NB4 (cell line): ENCODE measurements around the gene MMP3.

ENCODE experiments used
- DNase-seq: peaks from one replicate; pipeline ENCODE4 v3.0.0; 2010; ENCODE audit warnings: low read depth
- H3K4me3 ChIP-seq: one replicate; pipeline ENCODE4 v1.5.1; 2011; ENCODE audit warnings: mild to moderate bottlenecking, low read depth, low read length, moderate library complexity
- MYC ChIP-seq: IDR thresholded peaks from 2 replicates; pipeline ENCODE4 v1.6.1; 2011; ENCODE audit warnings: low read depth, low read length
- POLR2A ChIP-seq: IDR thresholded peaks from 2 replicates; pipeline ENCODE4 v1.6.1; 2011; ENCODE audit warnings: mild to moderate bottlenecking; ENCODE audit not compliant: insufficient read length; ENCODE audit errors: extremely low read depth
- TF ChIP-seq, protein P1 (sequence below): IDR thresholded peaks from one replicate; pipeline ENCODE4 v1.5.1; 2012; ENCODE audit warnings: low read depth, low read length
- TF ChIP-seq, protein P2 (sequence below): IDR thresholded peaks from 2 replicates; pipeline ENCODE4 v1.6.1; 2011; ENCODE audit warnings: low read depth, low read length

Gene MMP3

DNA sequence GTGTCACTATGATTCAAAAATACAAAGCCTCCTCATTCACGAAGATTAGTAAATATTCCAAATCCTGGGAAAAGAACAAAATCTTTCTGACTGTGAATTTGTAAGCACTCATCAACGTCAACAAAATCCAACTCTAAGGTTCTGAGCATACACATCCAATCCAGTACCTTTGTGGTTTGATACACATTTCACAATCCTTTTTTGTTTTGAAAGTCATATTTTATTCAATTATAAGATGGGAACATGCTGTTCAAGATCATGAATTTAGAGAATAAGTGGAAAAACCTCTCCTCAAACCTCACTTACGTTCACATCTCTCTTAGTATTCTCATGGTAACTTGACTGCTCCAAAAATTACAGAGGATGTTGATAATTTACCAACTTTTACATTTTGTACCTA lies 9.6 kb upstream of the MMP3 start:
- H3K4me3 ChIP-seq = no peak overlapping the region

DNA sequence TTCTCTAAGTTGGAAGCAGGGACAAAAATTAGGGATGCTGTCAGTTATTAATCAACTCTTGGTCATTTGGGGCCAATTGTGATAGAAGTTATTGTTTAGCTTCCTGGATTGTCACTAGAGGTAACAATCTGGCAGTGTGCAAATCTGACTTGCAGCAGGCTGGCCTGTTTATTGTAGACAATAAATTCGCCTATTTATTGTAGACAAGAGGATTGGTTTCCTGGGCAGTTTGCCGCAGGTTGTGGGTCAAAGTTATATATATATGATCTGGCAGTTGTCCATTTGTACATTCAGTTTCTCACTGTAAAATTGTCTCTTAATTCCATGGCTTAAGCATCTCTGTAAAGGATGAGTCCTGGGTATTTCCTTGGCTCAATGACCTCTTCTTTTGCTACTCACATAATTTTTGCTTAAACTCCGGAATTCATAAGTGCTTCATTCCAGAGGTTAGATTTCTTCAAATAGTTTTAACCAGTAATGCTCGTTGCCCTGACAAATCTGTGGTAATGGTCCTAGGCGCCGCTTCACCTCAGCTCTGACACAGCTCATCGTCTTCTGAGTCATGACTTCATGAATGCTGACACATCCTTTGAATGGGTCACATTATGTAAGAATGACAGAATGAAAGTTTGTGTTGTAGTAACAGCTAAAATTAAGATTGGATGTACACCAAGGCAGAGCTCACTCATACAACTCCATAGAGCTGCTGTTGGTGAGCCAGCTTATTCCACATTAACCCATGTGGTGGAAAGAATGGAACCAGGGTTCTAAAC lies 7.8 kb upstream of the MMP3 start:
- H3K4me3 ChIP-seq = no peak overlapping the region
- TF ChIP-seq MYC (no peak), POLR2A (no peak)
- TF ChIP-seq, protein P1, sequence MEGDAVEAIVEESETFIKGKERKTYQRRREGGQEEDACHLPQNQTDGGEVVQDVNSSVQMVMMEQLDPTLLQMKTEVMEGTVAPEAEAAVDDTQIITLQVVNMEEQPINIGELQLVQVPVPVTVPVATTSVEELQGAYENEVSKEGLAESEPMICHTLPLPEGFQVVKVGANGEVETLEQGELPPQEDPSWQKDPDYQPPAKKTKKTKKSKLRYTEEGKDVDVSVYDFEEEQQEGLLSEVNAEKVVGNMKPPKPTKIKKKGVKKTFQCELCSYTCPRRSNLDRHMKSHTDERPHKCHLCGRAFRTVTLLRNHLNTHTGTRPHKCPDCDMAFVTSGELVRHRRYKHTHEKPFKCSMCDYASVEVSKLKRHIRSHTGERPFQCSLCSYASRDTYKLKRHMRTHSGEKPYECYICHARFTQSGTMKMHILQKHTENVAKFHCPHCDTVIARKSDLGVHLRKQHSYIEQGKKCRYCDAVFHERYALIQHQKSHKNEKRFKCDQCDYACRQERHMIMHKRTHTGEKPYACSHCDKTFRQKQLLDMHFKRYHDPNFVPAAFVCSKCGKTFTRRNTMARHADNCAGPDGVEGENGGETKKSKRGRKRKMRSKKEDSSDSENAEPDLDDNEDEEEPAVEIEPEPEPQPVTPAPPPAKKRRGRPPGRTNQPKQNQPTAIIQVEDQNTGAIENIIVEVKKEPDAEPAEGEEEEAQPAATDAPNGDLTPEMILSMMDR = no peak
- TF ChIP-seq, protein P2, sequence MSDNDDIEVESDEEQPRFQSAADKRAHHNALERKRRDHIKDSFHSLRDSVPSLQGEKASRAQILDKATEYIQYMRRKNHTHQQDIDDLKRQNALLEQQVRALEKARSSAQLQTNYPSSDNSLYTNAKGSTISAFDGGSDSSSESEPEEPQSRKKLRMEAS = no peak
- DNase-seq = no peak

More for the DNA sequence above, 9.6 kb upstream of the MMP3 start:
- no peak for TF ChIP-seq MYC
- DNase-seq = no peak

DNA sequence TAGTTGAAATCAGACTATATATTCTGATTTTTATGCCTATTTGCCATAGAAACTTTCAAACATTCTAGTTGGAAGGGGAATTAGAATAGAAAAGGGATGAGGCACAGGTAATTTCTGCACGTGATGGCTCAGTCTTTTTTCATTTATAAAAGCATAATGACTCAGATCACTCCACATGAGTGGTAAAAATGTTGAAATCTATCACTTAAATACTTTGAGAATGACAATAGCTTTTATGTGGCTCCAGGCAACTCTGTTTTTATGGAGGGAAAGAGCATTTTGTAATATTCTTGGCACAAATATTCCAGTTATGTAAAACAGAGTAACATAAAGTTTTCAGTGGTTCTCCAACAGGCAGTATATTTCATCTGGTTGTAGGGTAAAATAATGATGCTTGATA lies 5.9 kb upstream of the MMP3 start:
- no peak overlapping the region for H3K4me3 ChIP-seq
- DNase-seq = no peak
- TF ChIP-seq MYC (no peak), POLR2A (no peak)
- TF ChIP-seq, protein P1 = no peak
- TF ChIP-seq, protein P2 = no peak

DNA sequence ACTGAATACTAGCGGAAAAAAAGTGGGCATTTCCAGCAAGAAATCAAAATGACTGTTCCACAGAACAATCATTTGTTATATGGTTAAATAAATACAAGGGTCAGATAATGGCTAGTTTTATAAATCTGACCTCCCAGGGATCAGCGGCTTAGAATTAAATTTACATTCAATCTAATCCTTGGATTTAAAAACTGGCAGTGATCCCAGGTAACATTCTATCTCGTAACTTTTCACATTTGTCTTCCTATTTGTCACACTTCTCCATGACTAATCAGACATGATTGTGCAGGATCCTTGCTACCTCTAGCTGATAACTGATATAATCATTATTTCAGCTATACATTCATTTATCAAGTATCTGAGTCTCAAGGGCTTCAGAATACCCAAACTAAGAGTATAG lies 2.9 kb upstream of the MMP3 start:
- TF ChIP-seq MYC (no peak), POLR2A (no peak)
- TF ChIP-seq, protein P1 = no peak
- TF ChIP-seq, protein P2 = no peak

DNA sequence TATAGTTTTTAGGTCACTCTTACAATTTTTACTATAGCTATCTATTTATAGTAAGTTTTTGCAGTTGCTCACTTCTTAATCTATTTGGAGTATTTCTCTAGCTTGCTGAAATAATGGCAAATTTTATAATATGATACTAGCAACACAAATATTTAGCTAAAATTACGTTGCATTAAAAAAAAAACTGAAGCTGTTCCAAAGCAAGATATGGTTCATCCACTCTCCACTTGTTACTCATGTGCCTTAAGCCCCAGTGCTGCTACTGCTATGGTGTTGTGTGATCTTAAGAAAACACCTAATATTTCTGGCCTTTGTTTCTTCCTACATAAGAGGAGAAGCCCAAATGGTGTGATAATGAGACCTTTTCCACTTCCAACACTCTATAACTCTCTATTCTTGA lies 479 bp downstream of the MMP3 start:
- H3K4me3 ChIP-seq = no peak overlapping the region
- TF ChIP-seq, protein P2 = no peak
- no peak for TF ChIP-seq MYC
- TF ChIP-seq, protein P1 = no peak
- no peak for TF ChIP-seq POLR2A
- no peak for DNase-seq

More for the DNA sequence above, 2.9 kb upstream of the MMP3 start:
- H3K4me3 ChIP-seq = no peak overlapping the region
- DNase-seq = no peak

DNA sequence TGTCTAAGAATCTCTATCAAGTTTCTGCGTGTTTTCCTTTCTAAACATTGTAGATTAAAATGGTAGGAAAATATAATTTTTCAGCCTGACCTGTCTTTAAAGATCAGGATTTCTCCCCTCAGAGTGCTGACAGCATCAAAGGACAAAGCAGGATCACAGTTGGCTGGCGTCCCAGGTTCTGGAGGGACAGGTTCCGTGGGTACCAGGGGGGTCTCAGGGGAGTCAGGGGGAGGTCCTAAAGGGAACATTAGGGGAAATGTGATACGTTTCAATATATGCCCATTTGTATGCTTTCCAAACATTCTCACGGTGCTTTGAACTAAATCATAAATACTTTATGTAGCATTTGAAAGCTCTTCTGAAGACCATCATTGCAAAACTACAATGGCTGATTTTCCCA lies 3.4 kb downstream of the MMP3 start:
- TF ChIP-seq, protein P1 = no peak
- TF ChIP-seq POLR2A (no peak), MYC (no peak)
- TF ChIP-seq, protein P2 = no peak
- H3K4me3 ChIP-seq = no peak overlapping the region
- no peak for DNase-seq
